ENCODE results near the gene EML6.

DNA sequence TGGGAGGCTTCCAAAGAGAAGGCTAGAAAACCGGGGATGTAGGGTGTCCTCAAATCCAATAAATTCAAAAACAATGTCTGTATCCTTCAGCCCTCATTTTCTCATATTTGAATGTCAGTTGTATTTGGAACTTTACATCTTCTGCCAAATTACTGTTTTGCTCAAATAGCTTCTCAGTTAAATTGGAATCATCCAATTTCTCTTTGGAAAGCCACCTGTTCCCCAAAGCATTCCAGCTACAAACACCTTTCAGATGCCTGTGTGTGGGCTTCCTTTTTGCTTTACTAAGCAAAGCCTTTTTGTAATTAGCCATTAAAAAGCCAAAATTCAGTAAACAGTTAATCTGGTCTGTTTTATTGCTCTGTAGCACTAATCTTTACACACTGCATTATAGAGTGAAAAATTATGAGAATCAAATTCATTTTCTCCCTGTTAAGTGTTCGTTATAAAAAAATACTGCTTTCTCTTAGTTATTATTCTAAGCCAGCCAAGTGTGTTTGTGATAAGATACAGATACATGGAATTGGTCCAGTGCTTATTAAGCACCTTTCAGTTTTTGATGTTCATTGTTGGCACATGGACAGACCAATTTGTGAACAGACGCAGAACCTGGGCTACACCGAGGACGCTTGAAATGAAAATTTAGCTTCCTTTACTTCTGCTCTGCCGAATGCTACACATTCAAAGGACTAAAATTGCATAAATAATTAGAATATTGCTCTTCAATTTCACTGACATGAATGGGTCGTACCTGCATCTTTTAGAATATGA is 175.2 kb downstream of the EML6 start:
- TF ChIP-seq POLR2AphosphoS5 (IDR thresholded peaks at IDR 0.05; ENCODE audit: borderline replicate concordance, low read depth, low read length) (no peak), EZH2 (IDR thresholded peaks at IDR 0.05) (no peak)

All from SK-N-MC (cell line).